ENCODE data around the gene PMVK.

GRCh38 chr1:154956544-154956941 lies 20.0 kb upstream of the PMVK start:
- TF ChIP-seq EZH2 (IDR thresholded peaks at IDR 0.05) (no peak), POLR2AphosphoS5 (IDR thresholded peaks at IDR 0.05; ENCODE audit: borderline replicate concordance, low read depth, low read length) (no peak), FOXP2 (optimal IDR thresholded peaks at IDR 0.05; ENCODE audit: control extremely low read depth, extremely low read length, insufficient read depth) (no peak)
